Measurements from ENCODE around the gene SAV1. TPM values are rescaled to one million over a fixed set of nuclear protein-coding genes. Genes with fewer than 3 reads are reported as not detected.

SAV1 gene
- total RNA-seq: 47.6 and 57.5 TPM in 2 replicates

GRCh38 chr14:50667996-50668825, at the start of gene SAV1:
Gene SAV1, minus strand, starts transcription at chr14:50668306. Its CDS starts 339 bp downstream, at chr14:50667967.

Small RNA genes within 50 kb of the gene (small RNA-seq; reads per million reads assigned to genes)
- gene RN7SL452P: not detected

Other genes with a start within 250 kb of the SAV1 start
- 112 and 167 TPM in 2 replicates for gene MAP4K5, start 135.7 kb downstream of the SAV1 start, total RNA-seq
- gene ATL1, start 108.2 kb downstream of the SAV1 start, total RNA-seq: 15.0 and 16.4 TPM in 2 replicates
- 31.7 and 36.1 TPM in 2 replicates for gene NIN, start 162.9 kb upstream of the SAV1 start, total RNA-seq
- gene ABHD12B, start 203.7 kb upstream of the SAV1 start, total RNA-seq: not detected in 2 replicates

All from articular chondrocyte of knee joint (primary cell).